ENCODE data around the gene NGEF. TPM values are rescaled to one million over a fixed set of nuclear protein-coding genes. Genes with fewer than 3 reads are reported as not detected.

The NGEF gene
- polyA plus RNA-seq, 1 of the 3 experiments (the other 2 are of a cell fraction): 1.4 TPM

GRCh38 chr2:232896111-232896510 is 116.9 kb downstream of the NGEF start:
- ChIA-PET POLR2A (no interaction called here), CTCF (no interaction called here)
- no peak for TF ChIP-seq FOSL2 (IDR thresholded peaks at IDR 0.05; ENCODE audit: borderline replicate concordance, low read depth)
- no peak for TF ChIP-seq FOXM1 (IDR thresholded peaks at IDR 0.05; ENCODE audit: low read depth)
- no peak for TF ChIP-seq POLR2AphosphoS5 (IDR thresholded peaks at IDR 0.05; ENCODE audit: low read depth, low read length)
- no peak for TF ChIP-seq NFIC (IDR thresholded peaks at IDR 0.05; ENCODE audit: borderline replicate concordance)
- Histone ChIP-seq H3K4me2 (no peak overlapping the region), H3K9ac (no peak overlapping the region), H3K9me3 (no peaks in the 10 kb centered on the region), H3K9me2 (no peaks in the 10 kb centered on the region), H3K36me3 (replicated peaks in 1 of 2; ENCODE audit: control insufficient read depth in 1 of 2, insufficient read depth in 2 of 2, low read length in 1 of 2) (no peaks in the 10 kb centered on the region), H3K27ac (ENCODE audit: low read depth in 2 of 2, low read length in 1 of 2) (no peak overlapping the region), H3K4me1 (ENCODE audit: control insufficient read depth in 1 of 2, insufficient read depth in 2 of 2, low read depth in 1 of 2, low read length in 1 of 2) (peaks cover under 1 to 3% of the 10 kb centered on the region in 2 experiments; a peak in 2 of 4 replicates), H3K27me3 (ENCODE audit: insufficient read depth) (no peaks in the 10 kb centered on the region), H3K79me2 (ENCODE audit: insufficient read depth) (no peaks in the 10 kb centered on the region), H3F3A (replicated peaks; ENCODE audit: insufficient read depth) (no peaks in the 10 kb centered on the region), H4K20me1 (ENCODE audit: insufficient read depth) (no peaks in the 10 kb centered on the region), H2AFZ (ENCODE audit: low read depth) (no peak overlapping the region), H3K4me3 (ENCODE audit: low read depth in 2 of 2, low read length in 1 of 2) (no peak overlapping the region)
- no peak for DNase-seq

- H4K20me1 ChIP-seq (ENCODE audit: insufficient read depth): no peaks in the 10 kb centered on the region
- H3K9me2 ChIP-seq: no peaks in the 10 kb centered on the region
- H3K9me3 ChIP-seq: no peaks in the 10 kb centered on the region
- no peaks in the 10 kb centered on the region for H3K79me2 ChIP-seq (ENCODE audit: insufficient read depth)
- 93% methylated on average over 19 of the region's 19 CpGs for WGBS (ENCODE audit: low lambda C conversion rate)
- no peaks in the 10 kb centered on the region for H3F3A ChIP-seq (replicated peaks; ENCODE audit: insufficient read depth)
- TF ChIP-seq FOSL2 (IDR thresholded peaks at IDR 0.05; ENCODE audit: borderline replicate concordance, low read depth) (no peak), MXI1 (IDR thresholded peaks at IDR 0.05; ENCODE audit: low read depth, low read length) (no peak), RAD21 (IDR thresholded peaks at IDR 0.05; ENCODE audit: low read length) (no peak), NFIC (IDR thresholded peaks at IDR 0.05; ENCODE audit: borderline replicate concordance) (no peak), TAF1 (IDR thresholded peaks at IDR 0.05; ENCODE audit: borderline replicate concordance, low read depth, low read length) (no peak), TEAD4 (IDR thresholded peaks at IDR 0.05; ENCODE audit: borderline replicate concordance, insufficient read depth) (no peak), SMC3 (IDR thresholded peaks at IDR 0.05; ENCODE audit: low read depth, low read length) (no peak)
- TF ChIP-seq, protein P1, sequence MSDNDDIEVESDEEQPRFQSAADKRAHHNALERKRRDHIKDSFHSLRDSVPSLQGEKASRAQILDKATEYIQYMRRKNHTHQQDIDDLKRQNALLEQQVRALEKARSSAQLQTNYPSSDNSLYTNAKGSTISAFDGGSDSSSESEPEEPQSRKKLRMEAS (IDR thresholded peaks at IDR 0.05; ENCODE audit: low read depth): no peak
- H3K27ac ChIP-seq (ENCODE audit: low read depth in 2 of 2, low read length in 1 of 2): no peak overlapping the region
- H3K36me3 ChIP-seq (replicated peaks in 1 of 2; ENCODE audit: control insufficient read depth in 1 of 2, insufficient read depth in 2 of 2, low read length in 1 of 2): no peaks in the 10 kb centered on the region
- POLR2A ChIA-PET: no interaction called here
- H3K4me1 ChIP-seq (ENCODE audit: control insufficient read depth in 1 of 2, insufficient read depth in 2 of 2, low read depth in 1 of 2, low read length in 1 of 2): peaks cover 0 to 3% of the 10 kb centered on the region in 2 experiments; a peak in 2 of 4 replicates
- no peak overlapping the region for H3K9ac ChIP-seq
- H3K4me3 ChIP-seq (ENCODE audit: low read depth in 2 of 2, low read length in 1 of 2): no peak overlapping the region
- H3K27me3 ChIP-seq (ENCODE audit: insufficient read depth): no peaks in the 10 kb centered on the region
- CTCF ChIA-PET: interaction anchor here (0.9 kb wide), 1 partner anchor 159 kb away, joined by 3 read pairs; no protein-coding TSS in a partner anchor
- H2AFZ ChIP-seq (ENCODE audit: low read depth): no peak overlapping the region
- no peak for DNase-seq
- H3K4me2 ChIP-seq: no peak overlapping the region
Measured at GRCh38 chr2:232894746-232895145, 118.3 kb downstream of the NGEF start.

- H3K9me2 ChIP-seq: no peaks in the 10 kb centered on the region
- H4K20me1 ChIP-seq (ENCODE audit: insufficient read depth): no peaks in the 10 kb centered on the region
- no peaks in the 10 kb centered on the region for H3K27me3 ChIP-seq (ENCODE audit: insufficient read depth)
- peaks cover 0 to 3% of the 10 kb centered on the region in 2 experiments; a peak in 2 of 4 replicates for H3K4me1 ChIP-seq (ENCODE audit: control insufficient read depth in 1 of 2, insufficient read depth in 2 of 2, low read depth in 1 of 2, low read length in 1 of 2)
- no peaks in the 10 kb centered on the region for H3K9me3 ChIP-seq
- H3F3A ChIP-seq (replicated peaks; ENCODE audit: insufficient read depth): no peaks in the 10 kb centered on the region
- H3K36me3 ChIP-seq (replicated peaks in 1 of 2; ENCODE audit: control insufficient read depth in 1 of 2, insufficient read depth in 2 of 2, low read length in 1 of 2): no peaks in the 10 kb centered on the region
- no peak overlapping the region for H3K4me2 ChIP-seq
- H3K79me2 ChIP-seq (ENCODE audit: insufficient read depth): no peaks in the 10 kb centered on the region
- DNase-seq: no peak
- no peak overlapping the region for H3K9ac ChIP-seq
- ChIA-PET CTCF (interaction anchor here (0.9 kb wide), 1 partner anchor 159 kb away, joined by 3 read pairs; no protein-coding TSS in a partner anchor), POLR2A (no interaction called here)
- TF ChIP-seq FOXM1 (IDR thresholded peaks at IDR 0.05; ENCODE audit: low read depth) (no peak), RAD21 (IDR thresholded peaks at IDR 0.05; ENCODE audit: low read length) (no peak), CHD2 (IDR thresholded peaks at IDR 0.05; ENCODE audit: low read length, partially characterized antibody) (no peak), FOXJ3 (CRISPR knock-in tag; IDR thresholded peaks at IDR 0.05) (no peak), MXI1 (IDR thresholded peaks at IDR 0.05; ENCODE audit: low read depth, low read length) (no peak), GATA2 (CRISPR knock-in tag; IDR thresholded peaks at IDR 0.05) (no peak), GABPA (IDR thresholded peaks at IDR 0.05; ENCODE audit: low read depth) (no peak)
- 86% methylated on average over 8 of the region's 9 CpGs for WGBS (ENCODE audit: low lambda C conversion rate)
- H3K27ac ChIP-seq (ENCODE audit: low read depth in 2 of 2, low read length in 1 of 2): no peak overlapping the region
- no peak overlapping the region for H3K4me3 ChIP-seq (ENCODE audit: low read depth in 2 of 2, low read length in 1 of 2)
- H2AFZ ChIP-seq (ENCODE audit: low read depth): no peak overlapping the region
Measured at GRCh38 chr2:232894251-232894650, 118.8 kb downstream of the NGEF start.
